GM18519 (cell line): ENCODE results near the gene WNT11.

Source experiments
- ATAC-seq: cut with Tn5 transposase; IDR thresholded peaks from one replicate; pipeline ENCODE4 v1.9.1; 2021; ENCODE audit warnings: mild to moderate bottlenecking, moderate library complexity; ENCODE audit not compliant: unreplicated experiment, low FRiP score

Gene WNT11

DNA sequence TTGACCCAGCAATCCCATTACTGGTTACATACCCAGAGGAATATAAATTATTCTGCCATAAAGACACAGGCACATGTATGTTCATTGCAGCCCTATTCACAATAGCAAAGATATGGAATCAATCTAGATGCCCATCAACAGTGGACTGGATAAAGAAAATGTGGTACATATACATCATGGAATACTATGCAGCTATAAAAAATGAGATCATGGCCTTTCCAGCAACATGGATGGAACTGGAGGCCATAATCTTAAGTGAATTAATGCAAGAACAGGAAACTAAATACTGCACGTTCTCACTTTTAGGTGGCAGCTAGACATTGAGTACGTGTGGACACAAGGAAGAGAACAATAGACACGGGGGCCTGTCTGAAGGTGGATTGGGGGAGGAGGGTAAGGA, 15.1 kb upstream of the WNT11 start:
- ATAC-seq, result no peak

DNA sequence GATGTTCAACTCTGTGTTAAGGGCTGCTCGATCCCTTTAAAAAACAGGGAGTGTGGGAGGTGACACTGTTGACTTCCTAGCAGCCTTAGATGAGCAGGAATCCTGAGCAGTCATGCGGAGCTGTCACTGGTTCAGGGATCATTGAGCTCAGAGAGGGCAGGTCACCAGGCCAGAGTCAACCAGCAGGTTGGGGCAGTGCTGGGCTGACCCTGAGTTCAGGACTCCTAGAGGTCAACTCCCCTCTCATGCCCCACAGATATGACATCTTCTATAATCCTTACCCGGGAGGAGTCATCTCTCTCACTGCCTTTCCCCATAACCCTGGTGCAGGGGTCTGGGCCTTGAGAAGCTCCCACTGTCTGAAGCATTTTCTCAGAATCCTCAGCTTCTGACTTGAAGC, 12.9 kb upstream of the WNT11 start:
- ATAC-seq, result no peak

- no peak for ATAC-seq
These were observed 12.3 kb upstream of the WNT11 start for GRCh38 chr11:76218449-76219178.

- ATAC-seq, result no peak
These were observed 11.4 kb upstream of the WNT11 start for GRCh38 chr11:76217653-76218160.

- ATAC-seq, result no peak
These were observed 10.4 kb upstream of the WNT11 start for GRCh38 chr11:76216536-76217325.

DNA sequence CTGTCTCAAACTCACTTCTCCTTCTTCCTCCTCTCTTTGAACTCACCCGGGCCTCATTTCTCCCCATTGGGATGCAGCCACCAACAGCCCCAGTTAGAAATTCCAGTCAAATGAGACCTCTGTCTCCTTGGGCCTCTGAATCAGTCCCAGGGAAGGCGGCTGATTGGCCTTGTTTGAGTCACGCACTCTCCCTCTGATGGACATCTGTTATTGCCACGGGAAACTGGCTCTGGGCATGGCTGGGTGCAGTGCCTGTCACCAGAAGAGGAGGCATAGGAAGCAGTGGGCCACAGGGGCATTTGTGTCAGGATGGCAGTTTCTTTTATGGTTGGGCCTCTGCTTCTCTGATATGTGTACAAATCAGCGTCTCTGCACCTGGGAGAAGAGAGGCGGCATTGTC, 9.6 kb upstream of the WNT11 start:
- no peak for ATAC-seq

GRCh38 chr11:76214968-76215548, 8.8 kb upstream of the WNT11 start:
- no peak for ATAC-seq

- no peak for ATAC-seq
These were observed 7.9 kb upstream of the WNT11 start for GRCh38 chr11:76214186-76214585.

GRCh38 chr11:76212086-76213035, 6.1 kb upstream of the WNT11 start:
- ATAC-seq, result no peak

- ATAC-seq, result no peak
These were observed 4.9 kb upstream of the WNT11 start for GRCh38 chr11:76210931-76211851.

DNA sequence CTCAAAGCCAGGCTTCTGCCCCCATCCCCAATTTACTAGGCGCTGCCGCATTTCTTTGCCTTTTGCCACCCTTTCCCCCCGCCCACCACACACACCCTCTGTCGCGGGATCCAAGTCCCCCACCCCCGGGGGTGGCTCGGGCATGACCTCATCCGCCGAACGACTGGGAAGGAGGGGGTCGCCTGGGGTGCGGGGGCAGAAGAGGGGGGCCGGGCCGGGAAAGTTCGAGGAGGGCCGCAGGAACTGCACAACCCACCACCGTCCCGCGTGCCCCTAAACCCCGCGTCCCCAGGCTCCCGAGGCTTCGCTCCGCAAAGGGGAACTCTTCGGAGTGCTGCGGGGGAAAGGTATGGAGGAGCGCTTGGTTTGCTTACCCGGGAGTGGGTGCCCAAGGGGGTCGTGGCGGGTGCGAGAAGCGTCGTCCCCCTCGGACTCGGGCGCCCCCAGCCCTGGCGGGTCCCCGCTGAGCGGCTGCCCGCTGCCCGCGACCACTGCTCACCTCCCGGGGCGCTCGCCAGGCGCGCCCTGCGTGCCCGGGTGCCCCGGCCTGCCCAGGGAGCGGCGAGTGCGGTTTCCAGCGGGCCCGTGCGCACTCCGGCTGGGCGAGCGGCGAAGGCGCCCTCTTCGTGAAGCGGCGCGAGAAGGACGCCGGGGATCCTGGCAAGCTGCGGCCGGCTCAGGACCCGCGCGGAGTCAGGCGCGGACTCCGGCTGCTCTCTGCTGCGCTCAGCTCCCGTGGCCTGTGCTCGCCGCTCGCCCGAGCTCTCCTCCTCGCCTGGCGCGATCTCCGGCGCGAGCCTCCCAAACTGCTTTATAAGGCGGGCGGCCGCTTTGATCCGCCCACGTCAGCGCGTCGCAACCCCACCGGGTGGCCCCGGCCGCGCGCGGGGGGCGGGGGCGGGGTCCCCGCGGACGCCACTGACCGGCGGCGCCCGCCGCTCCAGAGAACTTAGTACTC, 4.0 kb upstream of the WNT11 start:
- ATAC-seq, result no peak

DNA sequence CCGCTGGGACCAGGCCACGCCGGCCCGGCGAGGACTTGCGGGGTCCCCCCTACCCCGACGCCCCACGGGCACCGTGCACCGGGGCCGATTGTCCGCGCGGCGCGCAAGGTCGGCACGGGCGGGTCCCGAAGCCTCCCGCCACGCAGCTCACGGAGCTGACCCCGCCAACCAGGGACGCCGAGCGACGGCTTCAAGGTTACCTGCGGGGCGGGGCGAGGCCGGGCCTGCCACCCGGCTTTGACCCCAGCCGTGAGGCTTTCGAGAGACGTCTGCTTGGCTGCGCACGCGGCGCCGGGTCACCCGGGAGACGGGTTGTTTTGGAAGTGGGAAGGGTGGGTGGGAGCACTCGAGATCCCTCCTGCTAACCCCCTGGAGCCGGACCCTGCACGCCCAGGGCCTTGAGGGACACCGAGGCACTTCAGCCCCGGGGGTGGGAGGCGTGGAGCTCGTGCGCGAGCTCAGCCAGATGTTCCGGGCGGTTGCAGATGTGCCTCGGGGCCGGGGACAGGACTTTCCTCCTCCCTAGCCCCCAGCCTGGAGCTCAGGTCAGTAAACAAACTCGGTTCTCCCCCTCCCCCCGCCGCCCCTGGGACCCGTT, 3.2 kb upstream of the WNT11 start:
- ATAC-seq, result no peak

DNA sequence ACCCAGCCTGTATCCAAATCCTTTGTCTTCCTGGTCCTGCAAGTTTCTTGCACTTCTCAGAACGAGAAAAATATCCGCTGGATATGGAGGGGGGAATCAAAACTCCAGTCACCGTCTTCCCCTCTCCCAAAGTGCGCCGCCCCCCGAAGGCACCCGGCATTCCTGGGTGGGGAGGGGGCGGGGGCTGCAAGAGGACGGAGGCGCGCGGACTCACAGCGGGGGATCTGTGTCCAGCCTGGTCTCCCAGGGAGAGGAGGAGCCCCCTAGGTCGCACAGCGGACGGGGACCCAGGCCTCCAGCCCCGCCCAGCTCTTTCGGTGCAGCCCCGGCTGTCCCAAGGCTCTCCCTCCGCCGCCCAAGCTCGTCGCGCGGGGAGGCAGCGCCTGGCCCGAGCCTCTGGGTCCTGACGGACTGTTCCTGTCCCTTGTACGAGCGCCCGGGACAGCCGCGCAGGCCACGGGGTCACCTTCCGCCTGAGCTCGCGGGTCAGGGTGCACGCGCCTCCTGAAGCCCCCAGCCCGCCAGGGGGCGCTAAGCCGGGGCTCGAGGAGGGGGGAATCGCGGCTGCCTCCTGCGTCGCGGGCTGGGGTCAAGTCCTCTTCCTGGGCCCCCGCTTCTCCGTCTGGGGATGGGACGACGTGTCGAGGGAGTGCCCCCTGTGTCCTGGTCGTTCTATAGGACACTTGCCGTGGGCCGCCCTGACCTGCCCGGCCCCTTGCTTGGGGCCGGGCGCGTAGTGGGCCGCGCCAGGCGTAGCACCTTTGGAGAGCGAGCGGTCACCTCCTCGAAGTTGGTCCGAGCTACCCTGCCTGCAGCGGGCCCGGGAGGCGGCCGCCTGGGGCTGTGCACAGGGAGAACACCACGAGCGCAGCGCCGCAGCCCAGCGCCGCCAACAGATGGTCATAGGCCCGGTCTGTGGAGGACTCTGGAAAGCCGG, 2.4 kb upstream of the WNT11 start:
- ATAC-seq, result no peak

DNA sequence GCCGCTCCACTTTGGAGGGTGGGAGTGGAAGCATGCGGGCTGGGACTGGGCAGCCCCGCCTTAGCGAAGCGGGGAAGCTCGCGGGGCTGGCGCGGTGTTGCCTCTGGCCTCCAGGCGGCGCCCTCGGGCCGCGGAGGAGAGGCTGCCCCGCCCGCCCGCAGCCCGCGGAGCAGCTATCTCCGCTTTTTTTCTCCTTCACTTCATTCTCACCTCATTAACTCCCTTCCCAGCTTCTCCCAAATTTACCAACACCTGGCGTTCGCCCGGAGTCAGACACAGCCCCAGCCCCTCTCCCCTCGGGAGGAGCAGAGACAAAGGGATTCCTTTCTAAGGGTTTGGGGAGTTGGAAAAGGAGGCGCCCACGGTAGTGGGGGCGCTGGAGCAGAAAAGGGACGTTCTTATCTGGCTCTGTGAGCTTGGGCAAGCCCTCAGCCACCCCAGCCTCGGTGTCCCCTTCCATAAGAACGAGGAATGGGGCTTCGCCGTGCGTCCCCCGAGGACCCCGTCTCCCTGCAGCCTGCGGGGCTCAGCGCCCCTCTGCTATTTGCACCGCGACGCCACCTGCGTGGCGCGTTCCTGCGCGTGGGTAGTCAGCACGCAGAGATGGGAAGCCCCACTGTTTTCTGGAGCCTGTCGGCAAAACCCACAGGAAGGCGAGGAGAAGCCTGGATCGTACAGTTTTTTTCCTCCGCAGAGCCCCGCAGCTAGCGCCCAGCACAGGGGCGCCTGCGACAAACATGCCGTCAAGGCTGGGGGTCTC, 1.5 kb upstream of the WNT11 start:
- no peak for ATAC-seq

- ATAC-seq, result no peak
These were observed 300 bp downstream of the WNT11 start for GRCh38 chr11:76206077-76206326.
